Measurements from ENCODE around the gene C19orf38. TPM values are rescaled to one million over a fixed set of nuclear protein-coding genes. Genes with fewer than 3 reads are reported as not detected.

Gene C19orf38
- total and polyA plus RNA-seq, 2 of the 4 experiments (the other 2 are of a cell fraction), result 0.18 to 0.19 TPM

DNA sequence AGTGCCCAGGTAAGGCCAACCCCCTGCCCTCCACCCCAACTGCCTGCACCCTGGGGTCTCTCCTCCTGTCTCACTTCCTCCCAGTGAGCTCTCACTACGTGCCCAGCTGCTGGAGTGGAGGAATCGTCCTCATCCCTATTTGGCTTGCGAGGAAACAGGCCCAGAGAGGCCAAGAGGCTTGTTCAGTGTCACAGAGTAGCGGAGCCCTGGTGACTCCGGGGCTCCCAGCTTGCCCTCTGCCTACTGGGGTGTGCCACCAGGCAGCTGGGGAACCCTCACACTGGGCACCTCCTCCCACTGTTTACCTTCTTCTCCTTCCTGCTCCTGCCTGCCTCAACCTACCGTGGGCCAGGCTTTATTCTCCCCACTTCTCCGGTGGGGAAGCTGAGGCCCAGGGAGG, 17.8 kb upstream of the C19orf38 start:
- no peaks in the 10 kb centered on the region for H3K27me3 ChIP-seq (ENCODE audit: control insufficient read depth, insufficient read depth, low read length)
- H3K14ac ChIP-seq (replicated peaks; ENCODE audit: low read depth, low read length), result no peak overlapping the region
- intact Hi-C loops (cut with micrococcal nuclease), result no loop called here
- dilution Hi-C loops (cut with HindIII; ENCODE audit: low sequenced_read_pairs, unreplicated experiment), result no loop called here
- ChIA-PET CTCF (no interaction called here), POLR2A (ENCODE audit: unreplicated experiment) (no interaction called here)
- H3K9me1 ChIP-seq (ENCODE audit: insufficient read depth, low read length), result peaks cover 6% of the 10 kb centered on the region; the same call in 1 of the 2 replicates
- no peak for DNase-seq
- BruUV-seq (replicated peaks), result no TSS peak
- no peak overlapping the region for H2BK15ac ChIP-seq (ENCODE audit: low read depth, low read length)
- H2BK120ac ChIP-seq (ENCODE audit: low read depth, low read length), result no peak overlapping the region
- H2BK5ac ChIP-seq (ENCODE audit: low read depth, low read length, poor library complexity, severe bottlenecking), result no peak overlapping the region
- no peaks in the 10 kb centered on the region; the same call in 1 of the 2 replicates for H4K20me1 ChIP-seq (ENCODE audit: insufficient read depth, low read length)
- H3K27ac ChIP-seq (ENCODE audit: insufficient read depth, low read length), result no peak overlapping the region
- ATAC-seq (ENCODE audit: low read depth), result no peak
- peaks cover 6 to 7% of the 10 kb centered on the region in 2 experiments; a peak in 3 of 4 replicates for H3K79me1 ChIP-seq (ENCODE audit: low read depth in 1 of 2, low read length in 2 of 2)
- H3K9me3 ChIP-seq (ENCODE audit: control insufficient read depth, insufficient read depth, low read length), result no peaks in the 10 kb centered on the region
- no peak overlapping the region for H3K4me3 ChIP-seq (ENCODE audit: insufficient read depth, low read depth, low read length)
- in situ Hi-C loops (cut with MboI; ENCODE audit: low sequenced_read_pairs), result no loop called here
- H3K4ac ChIP-seq (ENCODE audit: low read depth, low read length), result no peak overlapping the region
- H4K8ac ChIP-seq (ENCODE audit: low read depth in 2 of 2, low read length in 2 of 2), result no peak overlapping the region
- H3K36me3 ChIP-seq (ENCODE audit: control insufficient read depth, insufficient read depth, low read length), result peaks cover 56% of the 10 kb centered on the region
- no peak overlapping the region for H2AFZ ChIP-seq (replicated peaks; ENCODE audit: low read length, poor library complexity)
- no peak overlapping the region for H3K23ac ChIP-seq (ENCODE audit: low read depth, low read length)
- no peak overlapping the region for H3K9ac ChIP-seq (ENCODE audit: low read depth, low read length)
- H3K4me1 ChIP-seq (ENCODE audit: control insufficient read depth, insufficient read depth, low read length), result peaks cover 3% of the 10 kb centered on the region; the same call in 1 of the 2 replicates
- H3K18ac ChIP-seq (ENCODE audit: low read depth, low read length), result no peak overlapping the region
- H2BK20ac ChIP-seq (ENCODE audit: low read depth, low read length), result no peak overlapping the region
- H2AK9ac ChIP-seq (replicated peaks; ENCODE audit: low read depth, low read length, poor library complexity), result no peak overlapping the region
- no CpG with 5 or more reads among the region's 7 CpGs for WGBS, 2 experiments (ENCODE audit: extremely low coverage in 2 of 2, insufficient read length in 1 of 2)
- no peak overlapping the region for H3K56ac ChIP-seq (ENCODE audit: extremely low read depth, insufficient read depth, low read length)
- TF ChIP-seq, protein P1, sequence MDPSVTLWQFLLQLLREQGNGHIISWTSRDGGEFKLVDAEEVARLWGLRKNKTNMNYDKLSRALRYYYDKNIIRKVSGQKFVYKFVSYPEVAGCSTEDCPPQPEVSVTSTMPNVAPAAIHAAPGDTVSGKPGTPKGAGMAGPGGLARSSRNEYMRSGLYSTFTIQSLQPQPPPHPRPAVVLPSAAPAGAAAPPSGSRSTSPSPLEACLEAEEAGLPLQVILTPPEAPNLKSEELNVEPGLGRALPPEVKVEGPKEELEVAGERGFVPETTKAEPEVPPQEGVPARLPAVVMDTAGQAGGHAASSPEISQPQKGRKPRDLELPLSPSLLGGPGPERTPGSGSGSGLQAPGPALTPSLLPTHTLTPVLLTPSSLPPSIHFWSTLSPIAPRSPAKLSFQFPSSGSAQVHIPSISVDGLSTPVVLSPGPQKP (IDR thresholded peaks at IDR 0.05; ENCODE audit: borderline replicate concordance, low read depth, low read length), result no peak
- H4K91ac ChIP-seq (ENCODE audit: insufficient read depth, low read depth, low read length), result no peak overlapping the region
- no peak overlapping the region for H2AK5ac ChIP-seq (ENCODE audit: low read depth, low read length)
- H4K5ac ChIP-seq (ENCODE audit: low read depth, low read length), result no peak overlapping the region
- no peak overlapping the region for H3K4me2 ChIP-seq (ENCODE audit: low read depth, low read length)

All from IMR-90 (cell line).